Activated CD4-positive, CD25-positive, alpha-beta regulatory T cell treated with anti-CD3 and anti-CD28 coated beads, Interleukin-2, amount 50 U/mL, for 24 hours (primary cell): Measurements from ENCODE around the gene RNU1-2.
"Not testable (repeated sequence)": the region's sequence is repeated elsewhere in the genome, so short reads cannot be mapped to it uniquely, and the experiment has no call there.

ENCODE experiments used
- ATAC-seq, 2 donors: fragments of 150-1000 bp; cut with Tn5 transposase; one replicate each; pipeline ENCODE4 v1.10.0; 2021; ENCODE audit warnings: mild to moderate bottlenecking in 1 of 2, moderate library complexity in 1 of 2

Gene RNU1-2

GRCh38 chr1:16911851-16912721 is 16.3 kb downstream of the RNU1-2 start:
- ATAC-seq, result not testable (repeated sequence)

- ATAC-seq, result not testable (repeated sequence)
Measured at GRCh38 chr1:16912742-16913141, 17.0 kb downstream of the RNU1-2 start.

GRCh38 chr1:16913181-16913832 is 17.5 kb downstream of the RNU1-2 start:
- ATAC-seq, result no peak

GRCh38 chr1:16913833-16914662 is 18.3 kb downstream of the RNU1-2 start:
- peak; percentile 97 to 99 for ATAC-seq

GRCh38 chr1:16914928-16915626 is 19.3 kb downstream of the RNU1-2 start:
- ATAC-seq, result not testable (repeated sequence)

GRCh38 chr1:16915627-16915973 is 19.8 kb downstream of the RNU1-2 start:
- no peak for ATAC-seq

- not testable (repeated sequence) for ATAC-seq
Measured at GRCh38 chr1:16916036-16916880, 20.5 kb downstream of the RNU1-2 start.

GRCh38 chr1:16918371-16918770 is 22.6 kb downstream of the RNU1-2 start:
- no peak for ATAC-seq

GRCh38 chr1:16918936-16919665 is 23.3 kb downstream of the RNU1-2 start:
- ATAC-seq, result not testable (repeated sequence)

GRCh38 chr1:16920951-16921350 is 25.2 kb downstream of the RNU1-2 start:
- no peak for ATAC-seq

GRCh38 chr1:16921391-16922185 is 25.8 kb downstream of the RNU1-2 start, which contains the start of gene CROCC:
Gene CROCC, plus strand, starts transcription at chr1:16921931. Its CDS starts 88 bp downstream, at chr1:16922019.
- peak; percentile 49 to 61 for ATAC-seq

GRCh38 chr1:16922466-16922865 is 26.7 kb downstream of the RNU1-2 start:
- no peak for ATAC-seq

GRCh38 chr1:16922885-16923431 is 27.2 kb downstream of the RNU1-2 start:
- ATAC-seq, result no peak

GRCh38 chr1:16924216-16924918 is 28.6 kb downstream of the RNU1-2 start:
- ATAC-seq, result no peak

GRCh38 chr1:16924919-16925477 is 29.2 kb downstream of the RNU1-2 start:
- no peak for ATAC-seq

GRCh38 chr1:16925635-16926490 is 30.1 kb downstream of the RNU1-2 start:
- ATAC-seq, result no peak

GRCh38 chr1:16926491-16927073 is 30.8 kb downstream of the RNU1-2 start:
- no peak for ATAC-seq
